Ureter (tissue), 1 donor: ENCODE measurements around the gene MYO1A. TPM values are rescaled to one million over a fixed set of nuclear protein-coding genes. Genes with fewer than 3 reads are reported as not detected.
"Not testable (repeated sequence)": the region's sequence is repeated elsewhere in the genome, so short reads cannot be mapped to it uniquely, and the experiment has no call there.

Experiments used
- DNase-seq: peaks from one replicate; pipeline ENCODE4 v3.0.0-alpha.2; 2020; ENCODE audit warnings: low spot score
- total RNA-seq: library from RNA; stranded (reverse); gene quantifications from one replicate; pipeline ENCODE4 v1.2.4, GENCODE V29; 2023
- donor health status: DM: yes; HTN: yes; CAD: no.

Gene MYO1A
- total RNA-seq, 1 donor from 2014 or later: 0.23 TPM

DNA sequence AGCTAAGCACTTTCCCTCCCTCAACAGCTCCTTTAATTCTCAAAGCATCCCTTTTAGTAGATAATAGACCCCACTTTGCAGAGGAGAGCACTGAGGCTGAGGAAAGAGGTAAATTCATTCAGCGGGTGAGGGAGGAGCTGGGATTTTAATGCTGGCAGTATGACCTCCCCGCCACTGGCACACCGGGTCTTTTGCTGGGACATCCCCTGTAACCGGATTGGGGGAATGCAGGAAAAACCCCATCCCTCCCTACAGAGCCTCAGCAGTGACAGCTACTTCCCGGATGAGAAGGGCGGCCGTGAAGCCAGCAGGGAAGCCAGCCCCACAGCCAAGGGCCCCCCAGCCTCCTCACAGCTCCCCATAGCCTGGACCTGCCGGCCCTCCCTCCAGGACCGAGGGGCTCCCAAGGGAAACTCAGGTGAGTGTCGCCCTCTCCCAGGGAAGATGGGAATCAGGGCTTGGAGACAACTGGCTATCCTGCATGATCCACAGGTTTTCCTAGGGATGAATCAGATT lies 55.6 kb downstream of the MYO1A start:
- no peak for DNase-seq

GRCh38 chr12:56993346-56993745 lies 56.6 kb downstream of the MYO1A start:
- no peak for DNase-seq

DNA sequence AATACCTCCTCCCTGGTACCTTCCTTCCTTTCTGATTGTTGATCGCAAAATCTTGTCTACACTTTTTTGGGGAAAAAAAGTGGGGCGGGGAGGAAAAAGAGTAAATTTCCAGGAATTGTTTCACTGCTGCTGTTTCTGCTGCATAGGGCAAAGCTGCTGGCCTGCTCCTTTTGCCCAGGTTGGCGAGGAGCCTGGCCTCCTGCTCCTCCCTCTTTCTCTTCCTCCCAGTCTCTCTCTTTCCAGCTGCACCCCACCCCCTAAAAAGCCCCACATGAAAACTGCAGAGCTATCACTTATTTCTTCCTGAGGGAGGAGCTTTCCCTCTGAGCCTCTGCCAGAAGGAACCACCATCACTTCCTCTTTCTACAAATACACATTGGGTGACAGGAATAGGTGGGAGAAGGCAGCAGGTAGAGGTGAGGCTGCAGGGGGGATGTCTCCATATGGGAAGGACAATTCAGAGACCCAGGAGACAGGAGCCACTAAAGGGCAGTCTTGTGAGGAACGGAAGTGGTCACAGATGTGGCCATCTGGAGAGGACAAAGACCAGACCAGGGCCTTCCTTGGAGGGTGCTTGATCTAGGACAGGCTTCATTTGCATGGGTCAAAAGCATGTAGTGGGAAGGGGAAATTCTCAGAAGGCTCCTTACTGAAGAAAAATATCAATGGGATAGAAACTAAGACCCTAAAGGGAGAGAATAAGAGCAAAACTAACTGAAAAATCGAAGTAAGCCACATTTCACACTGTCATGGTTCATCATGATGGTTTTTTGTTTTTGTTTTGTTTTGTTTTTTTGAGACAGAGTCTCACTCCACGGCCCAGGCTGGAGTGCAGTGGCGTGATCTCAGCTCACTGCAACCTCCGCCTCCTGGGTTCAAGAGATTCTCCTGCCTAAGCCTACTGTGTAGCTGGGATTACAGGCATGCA lies 58.3 kb downstream of the MYO1A start:
- DNase-seq: peak; percentile 65

DNA sequence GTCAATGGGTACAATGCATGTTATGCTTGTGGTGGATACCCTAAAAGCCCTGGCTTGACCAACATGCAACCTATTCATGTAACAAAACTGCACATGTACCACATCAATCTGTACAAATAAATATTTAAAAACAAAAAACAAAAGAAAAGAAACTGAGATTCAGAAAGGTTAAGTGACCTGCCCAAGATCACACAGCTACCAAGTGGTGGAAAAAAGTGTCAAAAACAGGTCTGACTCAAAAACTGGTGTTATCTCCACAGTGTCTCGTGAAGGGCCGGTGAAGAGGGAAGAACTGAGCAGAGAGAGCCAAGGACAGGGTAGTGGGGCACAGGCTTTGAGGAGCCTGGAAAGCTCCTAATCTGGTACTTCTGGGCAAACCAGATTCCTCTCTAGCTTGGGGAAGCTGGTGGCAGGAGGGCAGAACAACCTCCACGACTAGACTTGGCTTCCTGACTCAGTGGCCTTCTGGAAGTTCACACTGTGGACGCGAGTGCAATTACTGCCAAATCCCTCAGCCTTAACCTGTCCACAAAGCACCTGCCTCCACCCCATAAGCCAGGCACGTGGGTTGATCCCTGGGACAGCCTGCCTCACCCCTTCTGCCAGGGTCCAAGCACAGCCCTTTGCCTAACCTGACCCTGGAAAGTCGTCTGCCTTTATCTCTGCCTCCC lies 59.1 kb downstream of the MYO1A start:
- no peak for DNase-seq

DNA sequence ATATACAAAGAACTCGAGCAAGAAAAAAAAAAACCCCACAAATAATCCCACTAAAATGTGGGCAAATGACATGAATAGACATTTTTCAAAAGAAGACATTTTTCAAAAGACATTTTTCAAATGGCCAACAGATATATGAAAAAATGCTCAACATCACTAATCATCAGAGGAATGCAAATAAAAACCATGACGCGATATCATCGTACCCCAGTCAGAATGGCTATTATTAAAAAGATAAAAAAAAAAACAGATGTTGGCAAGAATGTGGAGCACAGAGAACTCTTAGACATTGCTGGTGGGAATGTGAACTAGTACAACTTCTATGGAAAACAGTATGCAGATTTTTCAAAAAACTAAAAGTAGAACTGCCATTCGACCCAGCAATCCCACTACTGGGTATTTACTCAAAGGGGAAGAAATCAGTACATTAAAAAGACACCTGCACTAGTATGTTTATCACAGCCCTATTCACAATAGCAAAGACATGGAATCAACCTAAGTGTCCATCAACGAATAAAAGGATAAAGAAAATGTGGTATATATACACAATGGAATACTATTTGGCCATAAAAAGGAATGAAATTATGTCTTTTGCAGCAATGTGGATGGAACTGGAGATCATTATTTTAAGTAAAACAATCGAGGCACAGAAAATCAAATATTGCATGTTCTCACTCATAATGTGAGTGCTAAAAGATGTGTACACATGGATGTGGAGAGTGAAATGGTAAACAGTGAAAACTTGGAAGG lies 59.9 kb downstream of the MYO1A start:
- no peak for DNase-seq

DNA sequence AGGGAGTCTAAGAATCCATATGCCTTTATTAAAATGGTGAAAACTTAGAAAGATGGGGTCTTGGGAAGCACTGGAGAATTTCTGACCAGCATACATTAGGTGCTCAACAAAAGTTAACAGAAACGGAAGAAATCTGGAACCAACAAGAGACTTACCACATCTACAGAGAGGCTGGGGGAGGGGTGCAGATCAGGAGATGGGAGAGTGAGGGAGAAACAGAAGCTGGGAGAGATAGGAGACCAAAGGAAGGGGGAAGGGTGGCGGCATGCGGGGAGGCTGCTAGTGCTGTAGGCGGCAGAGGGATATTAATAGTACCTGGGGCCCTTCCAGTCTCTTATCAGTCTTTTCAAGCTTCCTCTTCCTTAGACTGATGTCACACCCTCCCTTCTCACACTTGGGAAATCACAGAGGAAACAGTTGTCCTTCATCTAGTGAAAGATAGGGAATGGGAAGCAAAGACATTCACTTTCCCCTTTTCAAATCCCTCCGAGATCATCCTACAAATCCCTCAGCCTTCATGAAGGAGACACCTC lies 61.7 kb downstream of the MYO1A start:
- DNase-seq: no peak

DNA sequence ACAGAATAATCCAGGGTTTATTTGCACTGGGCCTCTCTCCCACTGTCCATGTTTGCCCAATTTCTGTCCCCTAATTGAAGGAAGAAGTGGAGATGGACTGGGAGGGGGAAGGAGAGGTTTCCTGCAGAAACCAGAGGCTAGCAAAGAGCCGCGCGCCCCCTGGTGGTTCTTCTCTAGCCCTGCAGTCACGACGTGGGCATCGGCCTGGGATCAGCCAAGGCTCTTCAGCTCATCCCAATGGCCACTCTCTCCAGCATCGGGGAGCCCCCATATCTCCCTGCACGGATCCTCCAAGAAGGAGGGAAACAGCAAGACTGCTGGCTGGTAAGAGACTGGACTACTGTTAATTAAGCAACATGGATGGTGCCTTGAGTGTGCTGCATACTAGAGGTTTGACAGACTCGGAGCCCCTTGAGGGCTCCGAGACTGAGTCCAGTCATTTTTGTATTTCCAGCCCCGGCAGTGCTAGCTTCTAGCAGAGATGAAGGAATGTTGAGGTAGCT lies 62.3 kb downstream of the MYO1A start:
- peak; percentile 84 for DNase-seq

DNA sequence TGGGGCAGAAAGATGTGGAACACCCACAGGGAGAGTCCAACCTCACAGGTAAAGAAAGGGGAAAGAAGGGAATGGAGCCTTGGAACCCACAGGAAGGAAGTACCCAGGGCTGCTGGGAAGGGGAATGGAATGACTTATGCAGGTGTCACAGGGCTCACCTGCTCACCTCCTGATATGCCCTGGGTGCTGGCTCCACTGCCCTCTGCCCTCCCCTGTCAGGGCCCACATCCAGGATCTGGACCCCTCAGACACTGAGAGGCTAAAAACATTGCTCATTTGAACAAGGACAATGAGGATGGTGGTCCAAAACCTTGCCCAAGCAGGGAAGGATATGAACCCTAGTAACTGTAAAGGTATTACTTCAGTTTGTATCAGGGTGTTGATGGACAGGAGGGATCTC lies 62.9 kb downstream of the MYO1A start:
- DNase-seq: no peak

DNA sequence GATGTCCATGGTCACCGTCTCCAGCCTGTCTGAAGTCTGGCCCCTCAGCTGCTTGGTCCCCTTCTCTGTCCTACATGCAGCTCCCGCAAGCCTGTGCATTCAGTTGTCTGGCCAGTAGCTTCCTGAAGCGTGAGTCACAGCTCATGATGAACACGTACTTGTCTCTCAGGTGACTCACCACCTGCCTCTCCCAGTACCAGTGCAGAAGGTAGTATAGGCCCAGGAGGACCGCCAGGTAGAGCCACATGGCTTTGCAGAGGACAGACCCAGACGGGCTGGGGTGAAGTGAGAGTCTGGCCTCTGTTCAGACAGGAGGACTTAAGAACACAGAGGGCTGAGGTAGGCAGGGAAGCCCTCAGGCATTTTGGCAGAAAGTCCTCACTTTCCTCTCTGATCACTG lies 64.2 kb downstream of the MYO1A start:
- not testable (repeated sequence) for DNase-seq

DNA sequence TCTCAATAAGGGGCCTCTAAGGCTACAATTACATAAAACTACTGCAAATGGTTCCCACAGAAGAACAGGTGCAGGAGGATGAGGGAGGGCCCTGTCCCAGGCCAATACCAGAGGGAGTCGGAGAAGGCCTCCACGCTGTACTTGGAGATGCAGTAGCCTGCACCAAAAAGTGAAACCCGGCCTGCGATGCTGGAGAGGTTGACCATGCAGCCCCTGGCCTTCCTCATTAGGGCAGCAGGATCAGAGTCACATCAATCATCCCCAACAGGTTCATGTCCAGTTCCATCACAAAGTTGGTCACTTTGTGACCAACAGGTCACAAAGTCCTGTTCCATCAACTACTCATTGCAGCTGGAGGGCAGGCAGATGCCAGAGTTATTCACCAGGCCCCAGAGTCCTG lies 66.5 kb downstream of the MYO1A start:
- DNase-seq: no peak

DNA sequence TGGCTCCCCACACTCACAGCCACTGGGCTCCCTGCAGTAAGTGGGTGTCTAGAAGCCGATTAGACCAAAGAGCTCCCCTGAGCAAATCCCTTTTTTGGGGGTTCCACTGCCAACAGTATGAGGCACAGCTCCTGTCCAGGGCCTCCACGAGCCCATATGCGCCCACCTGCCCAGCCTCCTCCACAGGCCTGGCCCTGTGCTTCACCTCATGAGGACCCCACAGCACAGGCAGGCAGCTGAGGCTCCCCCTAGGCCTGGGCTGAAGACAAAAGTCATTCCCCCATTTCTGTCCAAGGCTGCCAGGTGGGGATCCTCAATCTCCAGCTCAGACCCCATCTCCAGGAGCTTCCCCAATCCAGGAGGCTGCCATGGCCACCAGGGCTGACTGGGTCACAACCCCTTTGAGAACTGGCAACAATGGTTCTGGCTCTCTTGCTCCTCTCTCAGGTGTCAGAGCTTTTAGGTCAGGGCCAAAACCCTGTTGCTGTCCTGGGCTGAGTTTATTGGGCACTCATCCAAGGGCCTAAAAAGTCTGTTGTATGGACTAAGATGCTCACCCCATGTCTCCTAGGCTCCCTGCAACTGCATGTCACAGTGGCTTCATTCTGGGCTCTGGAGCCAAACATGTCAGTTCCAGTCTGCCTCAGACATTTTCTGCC lies 67.2 kb downstream of the MYO1A start:
- not testable (repeated sequence) for DNase-seq

DNA sequence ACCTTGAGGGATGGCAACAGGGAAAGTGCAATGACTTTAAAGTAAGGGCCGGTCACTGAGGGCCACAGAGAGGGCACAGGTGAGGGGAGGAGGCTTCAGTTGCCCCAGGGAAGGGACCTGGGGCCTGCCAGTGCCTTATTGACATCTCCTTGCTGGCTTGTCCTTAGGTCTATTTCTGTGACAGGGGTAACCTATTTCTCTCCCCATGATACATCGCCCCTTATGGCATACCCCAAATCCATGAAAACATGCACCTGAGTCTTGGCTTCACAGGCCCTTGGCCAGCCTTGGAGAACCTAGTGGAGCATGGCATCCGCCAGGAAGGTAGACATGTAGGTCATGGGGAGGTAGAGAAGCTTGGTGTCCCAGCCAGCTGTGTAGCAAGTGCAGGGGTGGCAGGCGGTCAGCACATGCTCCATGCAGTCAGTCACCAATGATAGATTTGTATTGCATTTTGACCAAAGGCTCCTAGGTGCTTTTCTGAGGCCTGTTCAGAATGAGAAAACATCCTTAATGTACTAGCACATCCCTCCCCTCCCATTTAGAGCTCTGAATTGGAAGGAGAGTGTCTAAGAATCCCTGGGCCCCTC lies 68.9 kb downstream of the MYO1A start:
- no peak for DNase-seq

DNA sequence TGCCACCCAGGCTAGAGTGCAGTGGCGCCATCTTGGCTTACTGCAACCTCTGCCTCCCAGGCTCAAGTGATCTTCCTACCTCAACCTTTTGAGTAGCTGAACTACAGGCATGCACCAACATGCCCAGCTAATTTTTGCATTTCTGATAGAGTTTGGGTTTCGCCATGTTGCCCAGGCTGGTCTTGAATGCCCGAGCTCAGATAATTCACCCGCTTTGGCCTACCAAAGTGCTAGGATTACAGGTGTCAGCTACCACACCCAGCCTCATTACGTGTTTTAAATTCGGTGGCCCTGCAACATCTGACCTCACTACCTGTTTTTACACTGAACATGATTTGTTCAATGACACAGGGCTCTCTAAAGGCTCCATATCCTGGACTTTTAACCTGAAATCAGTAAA lies 69.7 kb downstream of the MYO1A start:
- no peak for DNase-seq

DNA sequence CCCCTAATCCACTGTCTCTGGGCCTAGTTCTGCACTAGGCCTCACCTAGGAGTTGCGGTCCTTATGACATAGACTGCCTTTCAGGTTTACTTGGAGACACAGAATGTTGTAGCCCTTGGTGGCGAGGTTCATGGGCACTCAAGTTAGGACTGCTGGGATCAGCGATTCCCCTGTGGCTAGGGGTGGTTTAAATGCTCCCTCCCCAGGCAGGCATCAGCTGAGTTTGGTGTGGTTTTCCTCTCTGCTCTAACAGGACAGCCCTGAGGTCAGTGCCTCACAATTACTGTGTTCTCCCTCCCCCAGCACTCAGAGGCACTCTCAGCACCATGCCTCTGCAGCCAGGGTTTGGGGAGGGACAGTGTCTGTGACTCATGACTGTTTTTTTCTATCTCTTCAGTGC lies 70.3 kb downstream of the MYO1A start:
- no peak for DNase-seq

Other genes with a start within 250 kb of the MYO1A start
- gene SDR9C7, start 115.7 kb downstream of the MYO1A start, total RNA-seq: not detected
- gene RDH16, start 92.5 kb downstream of the MYO1A start, total RNA-seq: 0.83 TPM
- gene ZBTB39, start 43.6 kb downstream of the MYO1A start, total RNA-seq: 7.5 TPM
- gene TAC3, start 33.6 kb downstream of the MYO1A start, total RNA-seq: not detected
- gene NEMP1, start 28.7 kb upstream of the MYO1A start, total RNA-seq: 12.5 TPM
- 16.2 TPM for gene NAB2, start 39.0 kb upstream of the MYO1A start, total RNA-seq
- 280 TPM for gene STAT6, start 61.2 kb upstream of the MYO1A start, total RNA-seq
- 180 TPM for gene LRP1, start 78.4 kb upstream of the MYO1A start, total RNA-seq
- gene LRP1-AS, start 97.5 kb upstream of the MYO1A start, total RNA-seq: not detected
- gene NXPH4, start 166.7 kb upstream of the MYO1A start, total RNA-seq: not detected
- 97.4 TPM for gene SHMT2, start 179.6 kb upstream of the MYO1A start, total RNA-seq
- 3.0 TPM for gene STAC3, start 201.1 kb upstream of the MYO1A start, total RNA-seq